GM12874 (cell line): ENCODE measurements around the gene YTHDF1.

Experiments
- CTCF ChIP-seq: IDR thresholded peaks from 2 replicates; pipeline ENCODE4 v1.5.1; 2011; ENCODE audit warnings: low read depth, mild to moderate bottlenecking, control low read depth, low read length, moderate library complexity; ENCODE audit not compliant: insufficient read depth

The YTHDF1 gene

GRCh38 chr20:63156221-63156671 lies 59.7 kb downstream of the YTHDF1 start:
- TF ChIP-seq CTCF: no peak

- TF ChIP-seq CTCF: no peak
Observed at GRCh38 chr20:63155266-63156165, 60.4 kb downstream of the YTHDF1 start.

- no peak for TF ChIP-seq CTCF
Observed at GRCh38 chr20:63154395-63154794, 61.5 kb downstream of the YTHDF1 start.

- no peak for TF ChIP-seq CTCF
Observed at GRCh38 chr20:63153254-63154221, 62.4 kb downstream of the YTHDF1 start.

- no peak for TF ChIP-seq CTCF
Observed at GRCh38 chr20:63152322-63153253, 63.3 kb downstream of the YTHDF1 start.

- no peak for TF ChIP-seq CTCF
Observed at GRCh38 chr20:63151554-63152321, 64.2 kb downstream of the YTHDF1 start.
